ENCODE results near the gene SLC37A3.

SLC37A3 gene

GRCh38 chr7:140310337-140311002 lies 87.9 kb downstream of the SLC37A3 start:
- no peak for FAIRE-seq

- no peak for FAIRE-seq
Observed at GRCh38 chr7:140308060-140308459, 90.3 kb downstream of the SLC37A3 start.

GRCh38 chr7:140304191-140304799 lies 94.0 kb downstream of the SLC37A3 start:
- FAIRE-seq: no peak

- FAIRE-seq: no peak
Observed at GRCh38 chr7:140300243-140301136, 97.8 kb downstream of the SLC37A3 start.

GRCh38 chr7:140298213-140298612 lies 100.1 kb downstream of the SLC37A3 start:
- no peak for FAIRE-seq

GRCh38 chr7:140297192-140297591 lies 101.1 kb downstream of the SLC37A3 start:
- FAIRE-seq: no peak

- FAIRE-seq: no peak
Observed at GRCh38 chr7:140295224-140295738, 103.0 kb downstream of the SLC37A3 start.

- FAIRE-seq: no peak
Observed at GRCh38 chr7:140294454-140294853, 103.9 kb downstream of the SLC37A3 start.

- no peak for FAIRE-seq
Observed at GRCh38 chr7:140292438-140292837, 105.9 kb downstream of the SLC37A3 start.

- FAIRE-seq: no peak
Observed at GRCh38 chr7:140289804-140290203, 108.5 kb downstream of the SLC37A3 start.

GRCh38 chr7:140287988-140288387 lies 110.3 kb downstream of the SLC37A3 start:
- no peak for FAIRE-seq

GRCh38 chr7:140285938-140286337 lies 112.4 kb downstream of the SLC37A3 start:
- FAIRE-seq: no peak

- FAIRE-seq: no peak
Observed at GRCh38 chr7:140284062-140284461, 114.3 kb downstream of the SLC37A3 start.
